Measurements from ENCODE around the gene PYGM. TPM values are rescaled to one million over a fixed set of nuclear protein-coding genes. Genes with fewer than 3 reads are reported as not detected.

PYGM gene
- total RNA-seq, 2 donors from 2014 or later: 4.7 to 5.6 TPM

GRCh38 chr11:64767344-64768299, 7.8 kb upstream of the PYGM start:
- H3K27me3 Mint-ChIP-seq: no peaks in the 10 kb centered on the region
- peak overlapping the region in 1 of 2 donors; percentile 4 for H3K27ac Mint-ChIP-seq
- peaks cover 60% of the 10 kb centered on the region for H3K36me3 Mint-ChIP-seq
- DNase-seq (ENCODE audit: low spot score) (peak; percentile 84), ATAC-seq (peak; percentile 53 to 62)
- no peaks in the 10 kb centered on the region for H3K9me3 Mint-ChIP-seq
- H3K4me3 Mint-ChIP-seq: no peak overlapping the region
- peaks cover 74 to 78% of the 10 kb centered on the region in 2 donors for H3K4me1 Mint-ChIP-seq (ENCODE audit: low read depth in 2 of 2)

- no peak for ATAC-seq
- Mint-ChIP-seq H3K4me1 (ENCODE audit: low read depth in 2 of 2) (peaks cover 77 to 78% of the 10 kb centered on the region in 2 donors), H3K4me3 (peak overlapping the region; percentile 42), H3K36me3 (peaks cover 56% of the 10 kb centered on the region), H3K9me3 (no peaks in the 10 kb centered on the region), H3K27me3 (no peaks in the 10 kb centered on the region), H3K27ac (peak overlapping the region; percentile 29 to 39)
- peak; percentile 49 for DNase-seq (ENCODE audit: low spot score)
Observed at GRCh38 chr11:64766881-64767280, 7.1 kb upstream of the PYGM start.

GRCh38 chr11:64765851-64766665, 6.3 kb upstream of the PYGM start:
- Mint-ChIP-seq H3K4me1 (ENCODE audit: low read depth in 2 of 2) (peaks cover 76 to 77% of the 10 kb centered on the region in 2 donors), H3K4me3 (peak overlapping the region; percentile 42), H3K9me3 (no peaks in the 10 kb centered on the region), H3K27me3 (no peaks in the 10 kb centered on the region), H3K27ac (peak overlapping the region; percentile 39 to 98), H3K36me3 (peaks cover 48% of the 10 kb centered on the region)
- DNase-seq (ENCODE audit: low spot score) (peak; percentile 58), ATAC-seq (no peak)

- Mint-ChIP-seq H3K9me3 (no peaks in the 10 kb centered on the region), H3K36me3 (peaks cover 41% of the 10 kb centered on the region), H3K4me1 (ENCODE audit: low read depth in 2 of 2) (peaks cover 75 to 82% of the 10 kb centered on the region in 2 donors), H3K27ac (peak overlapping the region; percentile 83 to 98), H3K27me3 (no peaks in the 10 kb centered on the region), H3K4me3 (peak overlapping the region; percentile 75)
- DNase-seq (ENCODE audit: low spot score) (peak; percentile 52), ATAC-seq (no peak)
Observed at GRCh38 chr11:64765291-64765850, 5.6 kb upstream of the PYGM start.

GRCh38 chr11:64764753-64765152, 5.0 kb upstream of the PYGM start:
- H3K4me3 Mint-ChIP-seq: peak overlapping the region; percentile 75
- no peaks in the 10 kb centered on the region for H3K9me3 Mint-ChIP-seq
- H3K4me1 Mint-ChIP-seq (ENCODE audit: low read depth in 2 of 2): peaks cover 78 to 87% of the 10 kb centered on the region in 2 donors
- ATAC-seq (no peak), DNase-seq (ENCODE audit: low spot score) (no peak)
- H3K27ac Mint-ChIP-seq: peak overlapping the region; percentile 83 to 98
- H3K36me3 Mint-ChIP-seq: peaks cover 38% of the 10 kb centered on the region
- H3K27me3 Mint-ChIP-seq: no peaks in the 10 kb centered on the region

GRCh38 chr11:64764040-64764611, 4.4 kb upstream of the PYGM start:
- Mint-ChIP-seq H3K9me3 (no peaks in the 10 kb centered on the region), H3K4me1 (ENCODE audit: low read depth in 2 of 2) (peaks cover 78 to 82% of the 10 kb centered on the region in 2 donors), H3K27ac (peak overlapping the region; percentile 83 to 98), H3K4me3 (peak overlapping the region; percentile 75), H3K36me3 (peaks cover 32% of the 10 kb centered on the region), H3K27me3 (no peaks in the 10 kb centered on the region)
- ATAC-seq (peak in 1 of 2 donors; percentile 31), DNase-seq (ENCODE audit: low spot score) (peak; percentile 65)

GRCh38 chr11:64763526-64764039, 3.8 kb upstream of the PYGM start:
- Mint-ChIP-seq H3K9me3 (no peaks in the 10 kb centered on the region), H3K27me3 (no peaks in the 10 kb centered on the region), H3K4me1 (ENCODE audit: low read depth in 2 of 2) (peaks cover 77 to 78% of the 10 kb centered on the region in 2 donors), H3K4me3 (peak overlapping the region; percentile 75), H3K27ac (peak overlapping the region; percentile 83 to 98), H3K36me3 (peaks cover 27% of the 10 kb centered on the region)
- ATAC-seq: peak in 1 of 2 donors; percentile 1
- DNase-seq (ENCODE audit: low spot score): peak; percentile 60

- ATAC-seq: peak in 1 of 2 donors; percentile 31
- Mint-ChIP-seq H3K27me3 (no peaks in the 10 kb centered on the region), H3K9me3 (no peaks in the 10 kb centered on the region), H3K4me1 (ENCODE audit: low read depth in 2 of 2) (peaks cover 71 to 72% of the 10 kb centered on the region in 2 donors), H3K36me3 (peaks cover 20% of the 10 kb centered on the region), H3K4me3 (peak overlapping the region; percentile 75), H3K27ac (peak overlapping the region; percentile 83 to 98)
- peak; percentile 49 for DNase-seq (ENCODE audit: low spot score)
Observed at GRCh38 chr11:64762674-64763525, 3.1 kb upstream of the PYGM start.

- H3K27me3 Mint-ChIP-seq: no peaks in the 10 kb centered on the region
- H3K9me3 Mint-ChIP-seq: no peaks in the 10 kb centered on the region
- H3K4me1 Mint-ChIP-seq (ENCODE audit: low read depth in 2 of 2): peaks cover 69 to 71% of the 10 kb centered on the region in 2 donors
- H3K36me3 Mint-ChIP-seq: peaks cover 18% of the 10 kb centered on the region
- peak overlapping the region; percentile 83 to 98 for H3K27ac Mint-ChIP-seq
- ATAC-seq (peak; percentile 21 to 33), DNase-seq (ENCODE audit: low spot score) (peak; percentile 55)
- H3K4me3 Mint-ChIP-seq: peak overlapping the region; percentile 75
Observed at GRCh38 chr11:64762277-64762673, 2.5 kb upstream of the PYGM start.

- peak; percentile 11 to 29 for ATAC-seq
- Mint-ChIP-seq H3K27ac (peak overlapping the region; percentile 83 to 98), H3K36me3 (peaks cover 18% of the 10 kb centered on the region), H3K4me3 (peak overlapping the region; percentile 55), H3K4me1 (ENCODE audit: low read depth in 2 of 2) (peaks cover 59 to 63% of the 10 kb centered on the region in 2 donors), H3K9me3 (no peaks in the 10 kb centered on the region), H3K27me3 (no peaks in the 10 kb centered on the region)
- DNase-seq (ENCODE audit: low spot score): peak; percentile 22
Observed at GRCh38 chr11:64760759-64761420, 1.1 kb upstream of the PYGM start.

GRCh38 chr11:64759131-64759721, 548 bp downstream of the PYGM start:
- Mint-ChIP-seq H3K36me3 (peaks cover 6% of the 10 kb centered on the region), H3K9me3 (no peaks in the 10 kb centered on the region), H3K4me3 (no peak overlapping the region), H3K4me1 (ENCODE audit: low read depth in 2 of 2) (peaks cover 46 to 49% of the 10 kb centered on the region in 2 donors), H3K27me3 (no peaks in the 10 kb centered on the region), H3K27ac (peak overlapping the region; percentile 78 to 83)
- peak; percentile 57 for DNase-seq (ENCODE audit: low spot score)
- ATAC-seq: no peak
